IPS DF 4.7 (cell line): Measurements from ENCODE around the gene PRR11.
"Not testable (repeated sequence)": the region's sequence is repeated elsewhere in the genome, so short reads cannot be mapped to it uniquely, and the experiment has no call there.

Source experiments
- DNase-seq: peaks from one replicate; pipeline ENCODE4 v3.0.0-alpha.2; 2013; ENCODE audit warnings: low spot score; ENCODE audit errors: extremely low read depth

PRR11 gene

DNA sequence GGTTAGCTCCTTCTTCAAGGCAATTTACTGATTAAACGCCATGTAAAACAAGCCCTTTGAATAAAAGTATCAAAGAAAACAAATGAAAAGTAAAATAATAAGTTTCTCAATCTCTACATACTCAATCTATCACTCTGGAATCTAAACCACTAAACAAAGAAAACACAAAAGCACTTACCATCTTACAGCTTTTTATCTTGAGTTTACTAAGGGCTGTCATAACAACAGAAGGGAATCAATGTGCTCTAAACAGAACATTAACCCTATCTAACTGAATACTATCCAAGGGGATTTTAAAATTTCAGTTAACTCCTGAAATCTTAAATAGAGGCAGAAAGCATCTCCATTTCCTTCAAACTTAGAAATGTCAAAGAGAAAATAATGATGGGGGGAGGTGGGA lies 4.0 kb upstream of the PRR11 start:
- no peak for DNase-seq

DNA sequence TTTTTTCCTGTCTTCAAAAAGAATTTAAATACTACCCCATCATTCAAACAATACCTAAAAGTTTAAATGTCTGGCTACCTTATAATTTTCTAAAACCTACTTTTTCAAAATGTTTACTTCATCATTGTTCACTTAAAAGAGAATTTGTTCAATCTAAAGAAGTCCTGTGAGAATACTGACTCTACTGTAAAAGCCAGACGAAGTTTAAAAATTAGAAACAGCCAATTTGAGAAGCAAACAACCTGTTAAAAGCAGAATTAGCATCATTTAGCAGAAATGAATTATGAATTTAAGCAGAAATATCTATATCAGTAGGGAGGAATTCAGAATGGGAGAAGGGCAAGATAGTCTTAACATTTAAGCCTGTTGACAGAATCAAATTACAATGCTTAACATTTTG lies 2.6 kb upstream of the PRR11 start:
- no peak for DNase-seq

DNA sequence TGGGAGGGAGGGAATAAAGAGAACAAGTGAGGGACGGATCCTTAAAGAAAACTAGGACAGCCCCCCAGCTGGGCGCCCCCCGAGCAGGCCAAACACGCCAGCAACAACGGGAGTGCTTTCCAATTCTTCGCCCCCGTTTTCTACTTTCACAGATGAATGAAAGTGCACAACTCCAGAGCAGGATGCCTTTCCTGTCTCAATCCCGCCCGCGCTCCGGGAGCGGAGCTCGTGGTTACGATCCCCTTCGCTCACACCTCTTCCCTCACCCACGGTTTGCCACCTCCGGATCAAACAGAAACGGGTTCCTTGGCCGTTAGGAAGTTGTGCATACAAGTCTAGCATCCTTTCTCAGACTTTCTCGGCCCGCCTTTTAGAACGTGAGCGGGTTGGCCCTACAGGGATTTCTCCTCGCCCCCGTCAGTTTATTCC lies 1.2 kb upstream of the PRR11 start:
- DNase-seq = no peak

DNA sequence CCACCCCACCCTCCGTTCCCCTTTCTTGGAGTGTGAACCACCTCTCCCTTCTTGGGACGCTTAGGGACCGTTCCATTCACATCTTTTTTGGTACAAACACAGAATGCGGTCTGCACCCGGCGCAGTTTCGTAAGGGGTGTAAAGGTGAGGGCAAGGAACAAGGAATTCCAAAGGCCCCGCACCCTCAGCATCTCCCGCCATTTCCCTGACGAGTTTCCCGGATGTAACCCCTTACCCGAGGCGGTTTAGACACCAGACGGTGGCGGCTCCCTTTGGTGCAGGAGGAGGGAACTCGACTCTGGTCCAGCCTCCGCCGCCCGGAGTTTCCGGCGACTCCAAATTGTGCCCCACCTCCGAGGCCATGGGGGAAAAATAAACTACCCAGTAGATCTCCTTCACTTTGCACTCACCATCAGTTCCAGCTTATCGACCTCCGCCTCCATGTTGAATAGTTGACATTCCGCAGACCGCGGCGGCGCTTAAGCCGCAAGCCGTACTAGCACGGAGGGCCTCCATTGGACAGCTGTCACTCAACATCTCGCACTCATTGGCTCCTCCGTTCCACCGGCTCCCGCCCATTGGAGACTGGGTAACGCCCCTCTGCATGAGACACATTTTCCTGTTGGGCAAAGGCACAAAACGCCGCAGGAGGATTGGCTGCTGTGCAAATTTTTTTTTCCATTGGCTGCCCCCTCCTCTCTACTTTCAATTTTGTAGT lies 666 bp upstream of the PRR11 start, which contains the start of gene SKA2:
TSS of gene SKA2 (minus strand) at position 466 of the 718 bp plus-strand sequence. CDS start at position 443, 23 bp downstream.
- DNase-seq = no peak

DNA sequence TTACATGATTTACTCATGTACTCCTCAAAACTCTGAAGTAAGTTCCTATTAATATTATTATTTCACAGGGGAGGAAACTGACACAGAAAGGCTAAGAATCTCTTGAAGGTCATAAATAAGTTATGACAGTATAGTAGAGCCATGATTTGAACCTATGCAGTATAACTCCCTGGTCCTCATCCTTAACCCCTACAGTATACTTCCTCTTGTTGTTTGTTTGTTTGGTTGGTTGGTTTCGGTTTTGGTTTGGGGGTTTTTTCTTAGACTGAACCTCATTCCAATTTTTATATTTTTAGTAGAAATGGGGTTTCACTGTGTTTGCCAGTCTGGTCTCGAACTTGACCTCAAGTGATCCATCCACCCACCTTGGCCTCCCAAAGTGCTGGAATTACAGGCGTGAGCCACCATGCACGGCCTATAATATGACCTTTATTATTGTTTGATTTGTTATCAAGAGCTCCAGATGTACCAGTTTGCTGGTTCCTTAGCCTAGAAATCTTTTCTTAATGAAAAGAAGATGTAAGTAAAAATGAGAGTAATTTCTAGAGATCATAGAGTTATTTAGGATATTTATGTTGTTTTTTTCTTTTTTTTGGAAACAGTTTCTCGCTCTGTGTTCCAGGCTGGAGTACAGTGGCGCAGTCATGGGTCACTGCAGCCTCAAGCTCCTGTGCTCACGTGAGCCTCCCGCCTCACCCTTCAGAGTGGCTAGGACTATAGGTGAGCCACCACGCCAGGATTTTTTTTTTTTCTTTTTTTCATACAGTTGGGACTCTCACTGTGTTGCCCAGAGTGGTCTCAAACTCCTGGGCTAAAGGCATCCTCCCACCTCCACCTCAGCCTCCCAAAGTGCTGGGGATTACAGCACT lies 4.8 kb downstream of the PRR11 start:
- no peak for DNase-seq

DNA sequence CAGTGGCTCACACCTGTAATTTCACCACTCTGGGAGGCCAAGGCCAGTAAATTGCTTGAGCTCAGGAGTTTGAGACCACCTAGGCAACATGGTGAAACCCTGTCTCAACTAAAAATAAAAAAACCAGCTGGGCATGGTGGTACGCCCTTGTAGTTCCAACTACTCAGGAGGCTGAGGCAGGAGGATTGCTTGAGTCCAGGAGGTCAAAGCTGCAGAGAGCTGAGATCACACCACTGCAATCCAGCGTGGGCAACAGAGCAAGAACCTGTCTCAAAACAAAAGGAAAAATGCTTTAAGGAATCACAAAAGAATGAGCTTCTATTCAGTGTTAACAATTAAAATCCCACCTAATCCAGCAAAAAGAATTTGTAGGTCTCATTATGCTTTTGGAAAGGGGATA lies 5.9 kb downstream of the PRR11 start:
- DNase-seq = no peak

DNA sequence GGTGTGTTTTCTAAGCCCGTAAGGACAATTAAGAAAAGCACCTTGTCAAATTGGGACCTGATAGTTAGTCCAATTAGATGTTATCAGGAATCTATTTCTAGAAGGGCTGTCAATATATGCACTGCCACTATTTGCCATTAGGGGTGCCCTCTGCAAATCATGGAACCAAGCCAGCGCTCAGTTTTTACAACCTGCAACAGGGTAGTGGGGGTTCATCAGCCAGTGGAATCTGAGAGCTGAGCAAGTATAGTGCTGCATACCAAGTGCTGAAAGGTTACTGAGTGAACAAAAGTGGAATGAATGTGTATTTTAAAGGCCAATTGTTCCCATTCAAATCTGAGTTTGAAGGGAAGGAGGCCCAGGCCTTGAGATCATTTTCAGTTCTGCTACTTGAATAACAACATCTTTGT lies 10.4 kb downstream of the PRR11 start:
- peak; percentile 28 for DNase-seq

DNA sequence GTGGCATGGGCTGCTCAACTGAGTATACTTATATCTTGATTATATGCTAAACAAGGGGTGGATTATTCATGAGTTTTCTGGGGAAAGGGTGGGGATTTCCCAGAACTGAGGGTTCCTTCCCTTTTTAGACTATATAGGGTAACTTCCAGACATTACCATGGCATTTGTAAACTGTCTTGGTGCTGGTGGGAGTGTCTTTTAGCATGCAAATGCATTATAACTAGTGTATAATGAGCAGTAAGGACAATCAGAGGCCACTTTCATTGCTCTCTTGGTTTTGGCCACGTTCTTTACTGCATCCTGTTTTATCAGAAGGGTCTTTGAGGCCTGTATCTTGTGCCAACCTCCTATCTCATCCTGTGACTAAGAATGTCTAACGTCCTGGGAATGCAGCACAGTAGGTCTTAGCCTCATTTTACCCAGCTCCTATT lies 12.0 kb downstream of the PRR11 start:
- DNase-seq = no peak

DNA sequence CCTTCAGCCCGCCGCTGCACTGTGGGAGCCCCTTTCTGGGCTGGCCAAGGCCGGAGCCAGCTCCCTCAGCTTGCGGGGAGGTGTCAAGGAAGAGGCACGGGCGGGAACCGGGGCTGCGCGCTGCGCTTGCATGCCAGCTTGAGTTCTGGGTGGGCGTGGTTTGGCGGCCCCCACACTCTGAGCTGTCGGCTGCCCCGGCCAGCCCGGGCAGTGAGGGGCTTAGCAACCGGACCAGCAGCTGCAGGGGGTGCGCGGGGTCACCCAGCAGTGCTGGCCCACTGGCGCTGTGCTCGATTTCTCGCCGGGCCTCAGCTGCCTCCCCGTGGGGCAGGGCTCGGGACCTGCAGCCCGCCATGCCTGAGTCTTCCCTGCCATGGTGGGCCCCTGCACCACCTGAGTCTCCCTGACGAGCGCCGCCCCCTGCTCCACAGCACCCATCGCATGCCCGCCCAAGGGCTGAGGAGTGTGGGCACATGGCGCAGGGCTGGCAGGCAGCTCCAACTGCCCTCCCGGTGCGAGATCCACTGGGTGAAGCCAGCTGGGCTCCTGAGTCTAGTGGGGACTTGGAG lies 17.0 kb downstream of the PRR11 start:
- DNase-seq = no peak

DNA sequence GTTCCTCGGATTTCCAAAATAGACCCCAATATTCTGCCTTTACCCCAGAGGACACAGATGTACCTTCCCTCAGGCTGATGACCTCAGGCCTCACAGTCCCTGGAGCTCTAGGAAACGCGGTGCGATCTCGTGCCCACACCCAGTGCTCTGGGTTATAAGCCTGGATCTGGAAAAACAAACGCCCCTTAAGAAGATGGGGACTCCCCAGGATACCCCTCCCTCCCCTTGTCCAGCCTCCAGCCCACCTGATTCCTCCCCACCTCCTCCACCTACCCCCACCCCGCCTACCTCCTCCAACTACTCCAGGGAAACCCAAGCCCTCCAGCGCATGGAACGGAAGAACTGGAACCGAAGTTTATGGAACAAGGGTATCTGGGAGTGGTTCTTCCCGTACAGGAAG lies 19.1 kb downstream of the PRR11 start:
- no peak for DNase-seq

DNA sequence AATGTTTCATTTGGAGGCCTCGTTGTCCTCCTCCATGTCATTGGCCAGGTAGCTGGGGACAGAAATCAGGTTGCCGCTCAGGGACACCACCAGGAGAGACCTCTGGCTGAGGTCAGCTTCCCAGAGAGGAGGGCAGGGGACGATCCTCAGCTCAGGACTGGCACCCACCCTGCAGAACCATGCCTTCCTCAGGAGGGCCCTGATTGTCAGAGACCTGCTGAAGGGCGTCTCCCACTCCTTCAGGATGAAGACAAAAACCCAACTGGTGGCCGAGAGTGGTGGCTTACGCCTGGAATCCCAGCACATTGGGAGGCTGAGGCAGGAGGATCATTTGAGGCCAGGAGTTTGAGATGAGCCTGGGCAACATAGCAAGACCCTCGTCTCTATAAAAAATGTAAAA lies 19.5 kb downstream of the PRR11 start:
- no peak for DNase-seq

DNA sequence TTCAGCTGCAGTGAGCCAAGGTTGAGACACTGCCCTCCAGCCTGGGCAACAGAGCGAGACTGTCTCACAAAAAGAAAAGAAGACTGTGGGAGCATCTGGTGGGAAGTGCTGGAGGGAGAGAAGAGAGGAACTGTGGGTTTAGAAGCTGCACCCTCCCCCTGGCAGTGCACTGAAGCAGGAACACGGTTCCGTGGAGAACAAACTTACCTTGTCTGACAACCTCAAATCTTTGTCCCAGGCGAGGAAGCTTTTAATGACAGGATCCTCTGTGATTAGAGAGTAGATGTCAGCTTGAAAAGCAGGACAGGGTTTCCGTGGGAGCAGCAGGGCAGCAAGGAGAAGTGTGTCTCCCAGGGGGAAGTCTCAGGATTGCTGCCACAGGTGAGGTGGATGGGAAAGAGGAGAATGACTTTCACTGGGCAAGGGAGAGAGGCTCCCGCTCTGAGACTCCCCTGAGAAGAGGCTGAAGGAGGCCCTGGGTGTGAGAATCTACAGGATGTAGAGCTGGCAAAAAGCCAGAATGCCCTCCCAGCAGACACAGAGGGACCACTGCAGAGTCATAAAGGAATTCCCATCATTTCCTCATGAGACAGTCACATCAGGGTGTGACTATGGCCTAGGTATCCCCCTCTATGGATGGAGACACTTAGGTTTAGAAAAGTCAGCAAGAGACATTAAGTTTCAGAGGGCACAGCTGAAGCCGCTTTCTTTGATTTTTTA lies 22.9 kb downstream of the PRR11 start:
- no peak for DNase-seq

DNA sequence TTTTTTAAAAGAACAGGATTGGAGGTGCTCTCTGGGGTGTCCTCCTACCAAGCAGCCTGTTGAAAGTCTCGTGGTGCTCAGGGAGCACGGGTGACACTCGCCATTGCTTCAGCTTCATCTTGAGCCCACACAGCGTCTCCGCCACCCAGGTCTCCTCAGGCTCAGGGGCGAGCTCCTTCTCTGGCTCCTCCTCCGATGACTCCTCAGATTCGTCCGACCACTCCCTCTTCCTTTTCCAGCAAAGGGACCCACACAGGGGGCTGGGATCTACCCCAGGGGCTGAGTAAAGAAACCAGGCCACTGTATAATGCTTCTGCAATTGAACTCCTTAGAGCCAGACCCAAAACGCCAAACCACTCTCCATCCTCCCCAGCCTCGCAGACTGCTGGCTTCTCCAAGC lies 24.1 kb downstream of the PRR11 start:
- DNase-seq = not testable (repeated sequence)

DNA sequence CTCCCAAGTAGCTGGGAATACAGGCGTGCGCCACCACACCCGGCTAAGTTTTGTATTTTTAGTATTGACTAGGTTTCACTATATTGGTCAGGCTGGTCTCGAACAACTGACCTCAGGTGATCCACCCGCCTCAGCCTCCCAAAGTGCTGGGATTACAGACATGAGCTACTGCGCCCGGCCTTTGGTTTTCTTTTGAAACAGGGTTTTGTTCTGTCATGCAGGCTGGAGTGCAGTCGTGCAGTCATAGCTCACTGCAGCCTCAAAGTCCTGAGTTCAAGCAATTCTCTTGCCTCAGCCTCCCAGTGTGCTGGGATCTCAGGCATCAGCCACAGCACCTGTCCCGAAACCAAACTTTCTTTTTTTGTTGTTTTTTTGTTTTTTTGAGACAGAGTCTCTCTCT lies 25.1 kb downstream of the PRR11 start:
- DNase-seq = no peak

DNA sequence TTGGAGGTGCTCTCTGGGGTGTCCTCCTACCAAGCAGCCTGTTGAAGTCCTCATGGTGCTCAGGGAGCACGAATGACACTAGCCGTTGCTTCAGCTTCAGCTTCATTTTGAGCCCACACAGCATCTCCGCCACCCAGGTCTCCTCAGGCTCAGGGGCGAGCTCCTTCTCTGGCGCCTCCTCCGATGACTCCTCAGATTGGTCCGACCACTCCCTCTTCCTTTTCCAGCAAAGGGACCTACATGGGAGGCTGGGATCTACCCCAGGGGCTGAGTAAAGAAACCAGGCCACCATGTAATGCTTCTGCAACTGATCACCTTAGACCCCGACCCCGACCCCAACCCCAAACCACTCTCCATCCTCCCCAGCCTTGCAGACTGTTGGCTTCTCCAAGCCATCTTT lies 25.9 kb downstream of the PRR11 start:
- DNase-seq = no peak

DNA sequence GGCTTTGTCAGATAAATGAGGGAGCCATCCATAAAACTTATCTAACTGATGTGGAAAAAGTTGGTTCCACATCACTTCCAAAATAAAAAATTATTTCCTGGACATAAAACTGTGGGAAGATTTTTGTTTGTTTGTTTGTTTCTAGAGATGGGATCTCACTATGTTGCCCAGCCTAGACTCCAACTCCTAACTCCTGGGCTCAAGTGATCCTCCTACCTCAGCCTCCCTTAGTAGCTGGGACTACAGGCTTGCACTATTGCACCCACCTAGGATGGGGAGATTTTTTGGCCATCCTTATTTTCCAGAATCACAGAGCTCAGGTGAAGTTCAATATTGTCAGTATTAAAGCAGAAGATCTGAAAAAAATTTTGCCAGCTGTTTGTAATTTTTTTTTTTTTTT lies 30.5 kb downstream of the PRR11 start:
- DNase-seq = no peak

DNA sequence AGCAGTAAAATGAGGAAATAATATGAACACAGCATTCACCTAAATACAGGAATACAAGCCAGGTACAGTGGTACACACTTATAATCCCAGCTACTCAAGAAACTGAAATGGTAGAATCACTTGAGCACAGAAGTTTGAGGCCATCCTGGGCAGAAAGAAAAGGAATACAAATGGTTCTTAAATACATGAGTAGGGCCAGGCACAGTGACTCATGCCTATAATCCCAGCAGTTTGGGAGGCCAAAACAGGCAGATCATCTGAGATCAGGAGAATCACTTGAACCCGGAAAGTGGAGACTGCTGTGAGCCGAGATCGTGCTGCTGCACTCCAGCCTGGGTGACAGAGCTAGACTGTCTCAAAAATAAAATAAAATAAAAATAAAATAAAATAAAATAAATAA lies 31.3 kb downstream of the PRR11 start:
- no peak for DNase-seq

DNA sequence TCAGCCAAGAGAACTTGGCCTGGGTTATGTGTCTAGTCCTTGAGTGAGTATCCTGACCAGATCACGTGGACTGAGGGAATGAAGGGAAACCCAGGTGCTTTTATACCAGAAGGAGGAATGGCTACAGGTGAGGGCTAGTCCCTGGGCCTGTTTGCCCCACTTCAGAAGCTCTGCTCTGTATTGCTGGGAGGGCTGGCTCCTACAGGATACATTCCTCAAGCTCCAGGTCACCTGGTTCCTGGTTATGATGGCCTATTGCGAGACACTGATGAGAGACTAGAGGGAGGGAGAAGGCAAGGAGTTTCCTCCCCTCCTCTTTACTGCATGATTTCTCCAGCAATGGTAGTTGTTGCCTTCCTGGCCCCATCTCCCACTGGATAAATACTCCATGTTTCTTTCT lies 35.3 kb downstream of the PRR11 start:
- no peak for DNase-seq

DNA sequence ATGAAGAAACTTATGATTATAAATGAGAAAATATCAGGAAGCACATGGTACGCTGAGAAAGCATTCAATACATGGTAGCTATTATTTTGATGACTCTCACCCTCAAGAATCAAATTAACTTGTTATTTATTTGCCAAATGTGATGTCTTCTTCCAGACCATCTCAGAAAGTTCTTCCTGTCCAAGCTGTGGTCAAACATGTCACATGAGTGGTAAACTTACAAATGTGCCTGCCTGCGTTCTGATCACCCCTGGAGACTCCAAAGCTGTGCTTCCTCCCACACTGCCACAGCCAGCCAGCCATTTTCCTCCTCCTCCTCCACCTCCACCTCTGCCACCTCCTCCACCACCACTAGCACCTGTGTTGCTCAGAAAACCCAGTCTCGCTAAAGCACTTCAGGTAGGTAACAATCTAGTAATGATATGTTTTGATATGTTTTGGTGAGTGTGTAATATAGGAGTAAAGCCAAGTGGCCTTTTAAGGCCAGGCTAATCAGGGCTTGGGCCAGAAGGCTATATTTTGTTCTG lies 37.9 kb downstream of the PRR11 start:
- DNase-seq = no peak

DNA sequence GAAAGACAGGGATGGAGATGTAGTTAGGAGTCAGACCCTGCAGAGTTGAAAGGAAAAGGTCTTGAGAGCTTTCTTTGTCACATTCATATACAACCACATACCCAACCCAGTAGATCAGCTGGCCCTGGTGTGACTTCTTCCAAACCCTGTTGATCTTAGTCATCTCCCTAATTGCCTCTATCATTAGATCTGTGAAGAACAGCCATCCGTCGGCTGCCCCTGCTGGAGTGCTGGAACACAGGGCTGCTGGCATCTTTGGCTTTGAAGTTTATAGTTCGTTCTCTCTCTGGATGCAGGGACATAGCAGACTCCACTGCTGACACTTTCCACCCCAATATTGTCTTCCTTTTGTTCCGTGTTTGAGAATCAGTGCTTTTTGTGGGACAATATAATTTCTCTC lies 43.9 kb downstream of the PRR11 start:
- no peak for DNase-seq

DNA sequence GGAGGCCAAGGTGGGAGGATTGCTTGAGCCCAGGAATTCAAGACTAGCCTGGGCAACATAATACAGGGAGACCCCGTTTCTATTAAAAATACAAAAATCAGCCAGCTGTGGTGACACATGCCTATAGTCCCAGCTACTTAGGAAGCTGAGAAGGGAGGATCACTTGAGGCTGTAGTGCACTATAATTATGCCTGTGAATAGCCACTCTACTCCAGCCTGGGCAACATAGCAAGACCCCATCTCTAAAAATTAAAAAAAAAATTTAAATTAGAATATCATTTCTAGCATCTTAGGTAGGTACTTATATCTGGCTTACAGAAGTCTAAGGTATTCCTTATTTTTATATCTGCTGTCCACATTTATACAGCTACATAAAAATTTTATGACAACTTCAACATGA lies 46.8 kb downstream of the PRR11 start:
- no peak for DNase-seq
